Thymus (tissue), 11 donors: Measurements from ENCODE around the gene PNMA6E. TPM values are rescaled to one million over a fixed set of nuclear protein-coding genes. Genes with fewer than 3 reads are reported as not detected.

ENCODE experiments used
- DNase-seq, 9 donors: peaks; one replicate each; pipeline ENCODE4 v3.0.0-alpha.2; 2013; ENCODE audit warnings: low spot score in 9 of 9, low read depth in 6 of 9, missing footprints in 1 of 9
- H3K27ac ChIP-seq, 2 donors: one replicate each; pipeline ENCODE4 v1.5.1; 2013; ENCODE audit warnings: control low read depth in 1 of 2, low read depth in 1 of 2, low read length in 1 of 2, mild to moderate bottlenecking in 1 of 2, moderate library complexity in 1 of 2
- H3K27me3 ChIP-seq, 2 donors: one replicate each; pipeline ENCODE4 v1.5.1; 2013; ENCODE audit warnings: low read length in 1 of 2; ENCODE audit not compliant: control insufficient read depth in 2 of 2, insufficient read depth in 1 of 2
- H3K36me3 ChIP-seq, 2 donors: one replicate each; pipeline ENCODE4 v1.5.1; 2013; ENCODE audit warnings: low read length in 1 of 2, mild to moderate bottlenecking in 1 of 2, moderate library complexity in 1 of 2; ENCODE audit not compliant: control insufficient read depth in 2 of 2, insufficient read depth in 2 of 2
- H3K4me1 ChIP-seq, 2 donors: one replicate each; pipeline ENCODE4 v1.5.1; 2013; ENCODE audit warnings: low read length in 2 of 2; ENCODE audit not compliant: control insufficient read depth in 2 of 2, insufficient read depth in 2 of 2
- H3K4me3 ChIP-seq, 2 donors: one replicate each; pipeline ENCODE4 v1.5.1; 2013; ENCODE audit warnings: low read length in 2 of 2, control low read depth in 1 of 2, mild to moderate bottlenecking in 1 of 2
- H3K9me3 ChIP-seq, 2 donors: one replicate each; pipeline ENCODE4 v1.5.1; 2013; ENCODE audit warnings: low read length in 1 of 2, mild to moderate bottlenecking in 1 of 2; ENCODE audit not compliant: control insufficient read depth in 2 of 2, insufficient read depth in 1 of 2
- WGBS: extraction: QIAGEN DNeasy Blood & Tissue Kit; methylation state at CpG from one replicate; pipeline ENCODE4 v1.1.7; 2013; 5-methylcytosine and 5-hydroxymethylcytosine counted together
- polyA plus RNA-seq: library from polyadenylated mRNA; stranded (reverse); fragments of 200-250 nt; gene quantifications from one replicate; pipeline ENCODE4 v1.2.3, GENCODE V29; 2013
- total RNA-seq: library from RNA; stranded (reverse); fragments of 120-200 nt; gene quantifications from one replicate; pipeline ENCODE4 v1.2.4, GENCODE V29; 2013
- donor health status: healthy.

The PNMA6E gene
- total and polyA plus RNA-seq, 2 donors = 0.05 TPM; not detected in 1

DNA sequence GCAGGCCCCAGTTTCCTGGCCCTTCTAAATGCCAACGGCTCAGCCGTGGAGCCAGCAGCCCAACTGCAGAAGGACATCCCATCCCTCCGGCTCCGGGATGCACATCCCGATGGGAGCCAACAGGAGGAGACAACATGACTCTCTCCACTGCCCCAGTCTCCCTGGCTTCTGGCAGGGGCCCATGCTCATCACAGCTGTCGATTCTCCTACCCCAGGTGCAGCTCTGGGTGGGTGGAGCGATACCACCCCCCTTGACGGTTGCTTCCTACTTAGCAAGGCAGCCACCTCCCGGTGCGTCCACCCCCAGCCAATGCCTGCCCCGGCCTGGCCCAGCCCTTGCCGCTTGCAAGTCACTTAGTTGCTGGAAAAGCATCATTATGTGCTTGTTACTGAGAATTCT lies 47.7 kb downstream of the PNMA6E start:
- no peak overlapping the region for H3K4me3 ChIP-seq
- H3K4me1 ChIP-seq = peaks cover 0 to 16% of the 10 kb centered on the region in 2 donors
- peaks cover 2 to 14% of the 10 kb centered on the region in 2 donors for H3K36me3 ChIP-seq
- peak in 2 of 9 donors; percentile 14 to 33 for DNase-seq
- H3K27ac ChIP-seq = no peak overlapping the region
- H3K27me3 ChIP-seq = no peaks in the 10 kb centered on the region
- WGBS = 88% methylated on average over 12 of the region's 12 CpGs
- peaks cover 0 to 16% of the 10 kb centered on the region in 2 donors for H3K9me3 ChIP-seq

- peaks cover 2 to 18% of the 10 kb centered on the region in 2 donors for H3K36me3 ChIP-seq
- DNase-seq = no peak
- no peaks in the 10 kb centered on the region for H3K27me3 ChIP-seq
- no peak overlapping the region for H3K4me3 ChIP-seq
- H3K27ac ChIP-seq = no peak overlapping the region
- peaks cover 0 to 11% of the 10 kb centered on the region in 2 donors for H3K9me3 ChIP-seq
- WGBS = 94% methylated on average over 3 of the region's 3 CpGs
- H3K4me1 ChIP-seq = peaks cover 0 to 16% of the 10 kb centered on the region in 2 donors
Observed at GRCh38 chrX:153352858-153353257, 48.3 kb downstream of the PNMA6E start.

DNA sequence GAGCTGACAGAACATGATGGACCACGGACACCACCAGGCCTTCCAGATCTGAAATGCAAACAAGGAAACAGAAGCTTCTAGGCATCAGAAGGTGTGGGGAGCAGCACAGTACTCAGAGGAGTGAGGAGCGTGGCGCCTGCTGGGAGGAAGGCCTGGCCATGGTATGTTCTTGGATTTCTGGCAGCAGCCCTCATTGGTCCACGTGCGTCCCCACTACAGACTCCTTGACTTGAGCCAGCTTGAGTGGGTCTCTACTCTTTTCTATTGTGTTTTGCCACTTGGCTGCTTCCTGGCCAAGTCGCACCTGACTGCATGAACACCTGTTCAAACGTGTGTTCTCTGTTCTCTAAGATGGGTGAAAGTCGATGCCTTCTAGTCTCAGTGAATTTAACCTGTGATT lies 49.2 kb downstream of the PNMA6E start:
- Histone ChIP-seq H3K27ac (no peak overlapping the region), H3K9me3 (peaks cover 0 to 16% of the 10 kb centered on the region in 2 donors), H3K4me1 (peaks cover 0 to 16% of the 10 kb centered on the region in 2 donors), H3K27me3 (no peaks in the 10 kb centered on the region), H3K4me3 (no peak overlapping the region), H3K36me3 (peaks cover 6 to 26% of the 10 kb centered on the region in 2 donors)
- DNase-seq = no peak
- 93% methylated on average over 8 of the region's 8 CpGs for WGBS

- peaks cover 20 to 33% of the 10 kb centered on the region in 2 donors for H3K36me3 ChIP-seq
- peaks cover 0 to 10% of the 10 kb centered on the region in 2 donors for H3K9me3 ChIP-seq
- H3K27me3 ChIP-seq = no peaks in the 10 kb centered on the region
- H3K4me1 ChIP-seq = peaks cover 0 to 13% of the 10 kb centered on the region in 2 donors
- no peak overlapping the region for H3K4me3 ChIP-seq
- WGBS = 97% methylated on average over 5 of the region's 5 CpGs
- no peak for DNase-seq
- H3K27ac ChIP-seq = no peak overlapping the region
Observed at GRCh38 chrX:153349952-153350351, 51.2 kb downstream of the PNMA6E start.

DNA sequence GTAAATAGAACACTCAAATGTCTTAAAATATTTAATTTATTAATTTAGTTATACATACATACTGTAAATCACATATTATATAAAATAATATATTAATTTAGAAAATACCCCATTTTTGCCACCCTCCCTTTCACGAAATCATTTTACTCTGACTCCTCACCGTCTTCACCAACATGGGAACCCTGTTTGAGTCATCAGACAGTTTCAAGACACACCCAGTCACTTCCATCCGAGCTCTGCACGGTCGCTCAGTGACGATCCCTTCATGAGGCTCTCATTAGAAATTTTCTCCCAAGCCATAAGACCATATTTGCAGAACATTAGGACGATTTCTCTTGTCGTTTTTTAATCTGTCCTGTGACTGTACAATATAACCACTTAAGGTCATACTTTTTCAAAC lies 52.7 kb downstream of the PNMA6E start:
- Histone ChIP-seq H3K27ac (no peak overlapping the region), H3K36me3 (peaks cover 23 to 39% of the 10 kb centered on the region in 2 donors), H3K4me3 (no peak overlapping the region), H3K4me1 (peaks cover 0 to 9% of the 10 kb centered on the region in 2 donors), H3K27me3 (no peaks in the 10 kb centered on the region), H3K9me3 (peaks cover 0 to 10% of the 10 kb centered on the region in 2 donors)
- 97% methylated on average over 8 of the region's 8 CpGs for WGBS
- no peak for DNase-seq

- DNase-seq = no peak
- H3K4me1 ChIP-seq = peaks cover 0 to under 1% of the 10 kb centered on the region in 2 donors
- no peak overlapping the region for H3K4me3 ChIP-seq
- over 99% methylated on average over 38 of the region's 38 CpGs for WGBS
- no peaks in the 10 kb centered on the region for H3K27me3 ChIP-seq
- H3K36me3 ChIP-seq = peaks cover 23 to 39% of the 10 kb centered on the region in 2 donors
- no peak overlapping the region for H3K27ac ChIP-seq
- peaks cover 0 to 10% of the 10 kb centered on the region in 2 donors for H3K9me3 ChIP-seq
Observed at GRCh38 chrX:153347530-153347929, 53.6 kb downstream of the PNMA6E start.

Other genes starting within 250 kb of the PNMA6E start
- gene MAGEA1, start 222.1 kb downstream of the PNMA6E start, total RNA-seq = not detected
- not detected for gene MAGEA1, start 222.1 kb downstream of the PNMA6E start, polyA plus RNA-seq
- under 0.01 TPM for gene PNMA6F, start 79.6 kb downstream of the PNMA6E start, total RNA-seq
- gene PNMA6F, start 79.6 kb downstream of the PNMA6E start, polyA plus RNA-seq = 0.02 TPM
- gene ZNF275, start 67.2 kb downstream of the PNMA6E start, total RNA-seq = 3.7 TPM
- gene ZNF275, start 67.2 kb downstream of the PNMA6E start, polyA plus RNA-seq = 4.5 TPM
- 0.19 TPM for gene ZFP92, start 10.1 kb upstream of the PNMA6E start, total RNA-seq
- 0.27 TPM for gene ZFP92, start 10.1 kb upstream of the PNMA6E start, polyA plus RNA-seq
- 0.38 TPM for gene TREX2, start 44.7 kb upstream of the PNMA6E start, total RNA-seq
- gene TREX2, start 44.7 kb upstream of the PNMA6E start, polyA plus RNA-seq = 1.2 TPM
- 19.1 TPM for gene HAUS7, start 69.2 kb upstream of the PNMA6E start, total RNA-seq
- 47.6 TPM for gene HAUS7, start 69.2 kb upstream of the PNMA6E start, polyA plus RNA-seq
- gene BGN, start 93.6 kb upstream of the PNMA6E start, total RNA-seq = 3.4 TPM
- gene BGN, start 93.6 kb upstream of the PNMA6E start, polyA plus RNA-seq = 21.6 TPM
- 0.09 TPM for gene ATP2B3, start 116.3 kb upstream of the PNMA6E start, total RNA-seq
- gene ATP2B3, start 116.3 kb upstream of the PNMA6E start, polyA plus RNA-seq = 0.02 TPM
- gene CCNQ, start 197.8 kb upstream of the PNMA6E start, total RNA-seq = 21.1 TPM
- gene CCNQ, start 197.8 kb upstream of the PNMA6E start, polyA plus RNA-seq = 28.4 TPM
- 1.7 TPM for gene DUSP9, start 245.9 kb upstream of the PNMA6E start, total RNA-seq
- gene DUSP9, start 245.9 kb upstream of the PNMA6E start, polyA plus RNA-seq = 0.07 TPM